Measurements from ENCODE around the gene DDX54. TPM values are rescaled to one million over a fixed set of nuclear protein-coding genes. Genes with fewer than 3 reads are reported as not detected.

DDX54 gene
- total and polyA plus RNA-seq, 2 of the 8 experiments (the other 6 are each of a cell fraction or from before 2014, with no cell fraction given): 64.9 to 113 TPM

GRCh38 chr12:113135178-113136127 lies 49.8 kb downstream of the DDX54 start, which contains the start of gene RASAL1 (continued):
- TF ChIP-seq TAF1 (IDR thresholded peaks at IDR 0.05; ENCODE audit: low read depth, low read length) (0 out of 2 replicates have a peak, but pooled peaks have one; percentile 18), EP300 (IDR thresholded peaks at IDR 0.05; ENCODE audit: borderline replicate concordance in 1 of 2, low read depth in 2 of 2, low read length in 2 of 2) (no peak)
